K562 (cell line): ENCODE measurements around the gene RET. TPM values are rescaled to one million over a fixed set of nuclear protein-coding genes. Genes with fewer than 3 reads are reported as not detected.

ENCODE experiments used
- ATAC-seq: fragments of 200-7000 bp; cut with Tn5 transposase; 3 replicates; pipeline ENCODE4 v1.9.1; 2020; ENCODE audit warnings: moderate library complexity
- BruUV-seq: library from RNA; stranded (reverse); fragments of 400-500 nt; replicated peaks from 2 replicates; lab custom pipeline; 2021; lab: Mats Ljungman, UMichigan
- CTCF ChIA-PET: fragments of 300-600 bp; formaldehyde crosslinking; extraction: SDS; loops from one replicate; lab custom pipeline; 2021; ENCODE audit warnings: low intra/inter-chr PET ratio; lab: Yijun Ruan, JAX
- POLR2A ChIA-PET: fragments of 300-600, 350-650 bp; sonication (Branson Sonifier 250); formaldehyde crosslinking; extraction: SDS; loops from one replicate; lab custom pipeline; 2021; ENCODE audit warnings: antibody characterized with exemption, inconsistent platforms; lab: Yijun Ruan, JAX
- DNase-seq, 4 experiments: peaks; one replicate each; pipeline versions ENCODE4 v3.0.0 to v3.0.0-alpha.2; 2011 to 2018; ENCODE audit warnings: low spot score in 3 of 4, mixed read lengths in 3 of 4; ENCODE audit errors: extremely low read depth in 1 of 4
- FAIRE-seq: peaks from 2 replicates; lab custom pipeline; 2011; peaks lifted over from hg19 to GRCh38; lab: Jason Lieb, UNC
- H2AFZ ChIP-seq: 2 replicates; pipeline ENCODE4 v1.6.0; 2011; ENCODE audit warnings: low read depth, low read length, control low read depth, inconsistent platforms
- H3K27ac ChIP-seq: fragments of 200-600 bp; 3 replicates; pipeline ENCODE4 v1.8.0; 2011; ENCODE audit warnings: low read depth, mild to moderate bottlenecking, control low read depth, inconsistent platforms, low read length, moderate library complexity, mixed read lengths; ENCODE audit errors: extremely low read depth
- H3K27me3 ChIP-seq, 2 experiments: fragments of 300-600 bp in 1 of 2; 2 replicates in 1 of 2; 3 replicates in 1 of 2; pipeline versions ENCODE4 v1.6.0 to v1.8.0; 2011; ENCODE audit warnings: inconsistent platforms in 2 of 2, low read length in 2 of 2, mild to moderate bottlenecking in 1 of 2, mixed read lengths in 1 of 2, moderate library complexity in 1 of 2; ENCODE audit not compliant: control insufficient read depth in 2 of 2, insufficient read depth in 2 of 2
- H3K36me3 ChIP-seq: fragments of 300-600 bp; 3 replicates; pipeline ENCODE4 v1.8.0; 2011; ENCODE audit warnings: mild to moderate bottlenecking, low read length, inconsistent platforms; ENCODE audit not compliant: control insufficient read depth, insufficient read depth
- H3K4me1 ChIP-seq, 2 experiments: fragments of 200-600 bp in 1 of 2; replicated peaks in 1 of 2; 2 replicates in 1 of 2; 3 replicates in 1 of 2; pipeline versions ENCODE4 v1.5.1 to v1.8.0; 2011; ENCODE audit warnings: inconsistent platforms in 2 of 2, low read length in 2 of 2, mild to moderate bottlenecking in 1 of 2, mixed read lengths in 1 of 2, moderate library complexity in 1 of 2; ENCODE audit not compliant: control insufficient read depth in 2 of 2, insufficient read depth in 2 of 2
- H3K4me2 ChIP-seq: 2 replicates; pipeline ENCODE4 v1.6.1; 2011; ENCODE audit warnings: low read length, control low read depth, inconsistent platforms, mixed read lengths; ENCODE audit not compliant: insufficient read depth
- H3K4me3 ChIP-seq: fragments of 200-600 bp; sonication (generic), shearing (Covaris generic); 2 replicates; pipeline ENCODE4 v1.5.1; 2016; ENCODE audit warnings: control low read depth, inconsistent platforms
- H3K79me2 ChIP-seq: fragments of 200-600 bp; 3 replicates; pipeline ENCODE4 v1.8.0; 2011; ENCODE audit warnings: low read length, inconsistent platforms; ENCODE audit not compliant: control insufficient read depth, insufficient read depth
- H3K9ac ChIP-seq, 2 experiments: 2 replicates each; pipeline versions ENCODE4 v1.6.0 to v1.6.1; 2011; ENCODE audit warnings: low read depth in 2 of 2, low read length in 2 of 2, control low read depth in 1 of 2, inconsistent platforms in 1 of 2, mild to moderate bottlenecking in 1 of 2, mixed read lengths in 1 of 2; ENCODE audit not compliant: insufficient read depth in 1 of 2
- H3K9me1 ChIP-seq: one replicate; pipeline ENCODE4 v1.6.0; 2011; ENCODE audit warnings: inconsistent platforms, mild to moderate bottlenecking, low read length, moderate library complexity; ENCODE audit not compliant: control insufficient read depth, insufficient read depth
- H3K9me3 ChIP-seq: replicated peaks from 2 replicates; pipeline ENCODE4 v1.5.1; 2011; ENCODE audit warnings: low read depth, low read length, inconsistent platforms; ENCODE audit not compliant: control insufficient read depth, insufficient read depth
- H4K20me1 ChIP-seq: replicated peaks from 2 replicates; pipeline ENCODE4 v1.6.1; 2011; ENCODE audit warnings: low read length, inconsistent platforms, mixed read lengths; ENCODE audit not compliant: control insufficient read depth, insufficient read depth
- CREB5 ChIP-seq: fragments of 250-450 bp; sonication (Bioruptor Pico); IDR thresholded peaks from 2 replicates; pipeline ENCODE4 v1.5.0; 2020; ENCODE audit warnings: mild to moderate bottlenecking
- DNMT1 ChIP-seq: fragments of 450-650 bp; IDR thresholded peaks from 2 replicates; pipeline ENCODE4 v1.6.1; 2016; ENCODE audit warnings: antibody characterized with exemption, mild to moderate bottlenecking
- FOS ChIP-seq: IDR thresholded peaks from 3 replicates; pipeline ENCODE4 v1.6.1; 2011; ENCODE audit not compliant: insufficient read length; ENCODE audit errors: extremely low read depth
- NFIC ChIP-seq: fragments of 450-650 bp; IDR thresholded peaks from 2 replicates; pipeline ENCODE4 v1.6.1; 2017; ENCODE audit warnings: mild to moderate bottlenecking, inconsistent platforms
- NFYB ChIP-seq: IDR thresholded peaks from 2 replicates; pipeline ENCODE4 v1.6.1; 2011; ENCODE audit warnings: mild to moderate bottlenecking, moderate library complexity; ENCODE audit not compliant: insufficient read length; ENCODE audit errors: extremely low read depth
- NR2F6 ChIP-seq: fragments of 450-650 bp; formaldehyde crosslinking; IDR thresholded peaks from 2 replicates; pipeline ENCODE4 v1.4.0; 2020; ENCODE audit warnings: mild to moderate bottlenecking
- PRMT5 ChIP-seq: sonication (generic); formaldehyde crosslinking; IDR thresholded peaks from 2 replicates; pipeline ENCODE4 v1.5.0; 2020; ENCODE audit warnings: missing genetic modification reagents
- TAF15 ChIP-seq: fragments of 200-400 bp; formaldehyde crosslinking; IDR thresholded peaks from 2 replicates; pipeline ENCODE4 v1.6.1; 2017; ENCODE audit warnings: mild to moderate bottlenecking, low read depth, low read length, moderate library complexity
- TCFL5 ChIP-seq: fragments of 250-450 bp; sonication (Bioruptor Pico); conservative IDR thresholded peaks from 2 replicates; pipeline ENCODE4 v1.6.1; 2021; ENCODE audit warnings: mild to moderate bottlenecking, moderate library complexity, matching md5 sums
- ZNF77 ChIP-seq: fragments of 250-450 bp; sonication (Bioruptor Pico); IDR thresholded peaks from 2 replicates; pipeline ENCODE4 v1.5.0; 2020
- WGBS: fragments of 100-300 bp; shearing (Covaris generic); methylation state at CpG from one replicate; pipeline ENCODE4 v1.1.6; 2016; ENCODE audit warnings: low coverage, mixed read lengths; ENCODE audit not compliant: insufficient coverage; ENCODE audit errors: missing lambda C conversion rate; 5-methylcytosine and 5-hydroxymethylcytosine counted together
- in situ Hi-C: fragments of 300-500 bp; cut with MboI; formaldehyde crosslinking; loops from 4 replicates; pipeline ENCODE4 v1.15.0; 2018; ENCODE audit warnings: inconsistent platforms, mixed read lengths
- intact Hi-C: fragments of 100-400 bp; cut with micrococcal nuclease; formaldehyde crosslinking; loops from 2 replicates; pipeline ENCODE4 v1.14.2; 2022
- polyA plus RNA-seq, 8 experiments: library from polyadenylated mRNA; depleted of rRNA in 4 of 8; stranded (reverse) in 5 of 8; unstranded in 3 of 8; fragments of >200 nt; fragmentation: Nextera tagmentation in 2 of 8; fragmentation: Illumina TruSeq in 1 of 8; extraction: Ambion mirVana in 2 of 8; extraction: Trizol in 1 of 8; gene quantifications; 2 replicates each; pipeline versions ENCODE4 v1.2.1 to v1.2.3, GENCODE V29; 2011 to 2014; ENCODE audit warnings: inconsistent platforms in 1 of 8, missing spikeins in 1 of 8
- total RNA-seq, 7 experiments: library from RNA; depleted of rRNA in 6 of 7; stranded (reverse); fragments of >200 nt in 6 of 7; fragmentation: Illumina TruSeq in 2 of 7; extraction: Trizol in 2 of 7; gene quantifications; 2 replicates each; pipeline versions ENCODE4 v1.2.1 to v1.2.3, GENCODE V29; 2011 to 2021; ENCODE audit warnings: low replicate concordance in 1 of 7

The RET gene
- total and polyA plus RNA-seq, 9 of the 15 experiments (the other 6 are each of a cell fraction or from before 2014, with no cell fraction given) = 0.04 to 0.05 TPM; not detected in 7

- no peak for ATAC-seq
- intact Hi-C loops = no loop called here
- H3K9me3 ChIP-seq = no peaks in the 10 kb centered on the region
- no peaks in the 10 kb centered on the region for H3K79me2 ChIP-seq
- TF ChIP-seq NR2F6 (CRISPR knock-in tag) = no peak
- no peak for TF ChIP-seq CREB5 (CRISPR knock-in tag)
- TF ChIP-seq DNMT1 = no peak
- TF ChIP-seq PRMT5 (CRISPR knock-in tag) = no peak
- no peak for TF ChIP-seq NFYB
- TF ChIP-seq TCFL5 (CRISPR knock-in tag) = no peak
- TF ChIP-seq ZNF77 (CRISPR knock-in tag) = no peak
- no peak for TF ChIP-seq FOS
- no peak for TF ChIP-seq NFIC
- TF ChIP-seq TAF15 = no peak
- TF ChIP-seq, all 486 proteins: peak for 0
- H4K20me1 ChIP-seq = peaks cover 12% of the 10 kb centered on the region
- no peak overlapping the region for H3K9ac ChIP-seq
- CTCF ChIA-PET = no interaction called here
- BruUV-seq = no TSS peak
- H3K27ac ChIP-seq = no peak overlapping the region
- peaks cover 23 to 90% of the 10 kb centered on the region in 2 experiments; a peak in 4 of 5 replicates for H3K27me3 ChIP-seq
- H3K4me3 ChIP-seq = no peak overlapping the region
- no peaks in the 10 kb centered on the region for H3K9me1 ChIP-seq
- no peak overlapping the region for H2AFZ ChIP-seq
- 3% methylated on average over 10 of the region's 10 CpGs for WGBS
- H3K4me1 ChIP-seq = peaks cover 0 to 21% of the 10 kb centered on the region in 2 experiments; a peak in 1 of 5 replicates
- DNase-seq (no peak), FAIRE-seq (no peak)
- no peak overlapping the region for H3K4me2 ChIP-seq
- in situ Hi-C loops = no loop called here
- no peaks in the 10 kb centered on the region for H3K36me3 ChIP-seq
- POLR2A ChIA-PET = interaction anchor here (0.5 kb wide), 1 partner anchor 352 kb away, joined by 4 read pairs; no protein-coding TSS in a partner anchor
Measured at GRCh38 chr10:43115881-43116595, 39.2 kb downstream of the RET start.
